Measurements from ENCODE around the gene OR14A16. TPM values are rescaled to one million over a fixed set of nuclear protein-coding genes. Genes with fewer than 3 reads are reported as not detected.
A peak's percentile ranks its signal among the peaks of the same experiment; 100 is the strongest.

Gene OR14A16
- polyA plus RNA-seq (2014; cell fraction: cytosol; rRNA removed), result not detected in 2 replicates
- polyA plus RNA-seq (2014; cell fraction: nucleus; rRNA removed), result 0.27 TPM in 1 of 2 replicates, not detected in the other

DNA sequence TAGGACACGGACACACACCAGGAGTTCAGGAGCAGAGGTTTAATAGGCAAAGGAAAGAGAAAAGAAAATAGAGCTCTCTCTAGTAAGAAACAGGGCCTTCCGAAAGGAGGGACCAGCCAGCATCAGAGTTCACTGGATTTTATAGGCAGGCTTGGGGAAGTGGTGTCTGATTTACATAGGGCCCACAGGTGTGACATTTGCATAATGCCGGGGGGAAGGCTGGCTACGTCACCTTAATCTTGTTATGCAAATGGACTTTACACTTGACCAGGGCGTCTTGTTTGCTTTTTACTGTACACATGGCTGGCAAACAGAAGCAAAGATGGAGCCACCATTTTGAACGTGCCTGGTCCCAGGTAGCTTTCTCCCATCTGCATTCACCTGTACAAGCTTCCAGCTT is at the start of gene OR14A16:
Gene OR14A16, minus strand, starts transcription at position 97 of the 400 bp plus-strand sequence. CDS start 8,390 bp downstream, outside the sequence.
- no peak for DNase-seq (ENCODE audit: low spot score)

- no peak for DNase-seq (ENCODE audit: low spot score)
Observed at GRCh38 chr1:247865416-247865815, 41.5 kb upstream of the OR14A16 start.

GRCh38 chr1:247864644-247865043 is 40.7 kb upstream of the OR14A16 start:
- DNase-seq (ENCODE audit: low spot score), result no peak

DNA sequence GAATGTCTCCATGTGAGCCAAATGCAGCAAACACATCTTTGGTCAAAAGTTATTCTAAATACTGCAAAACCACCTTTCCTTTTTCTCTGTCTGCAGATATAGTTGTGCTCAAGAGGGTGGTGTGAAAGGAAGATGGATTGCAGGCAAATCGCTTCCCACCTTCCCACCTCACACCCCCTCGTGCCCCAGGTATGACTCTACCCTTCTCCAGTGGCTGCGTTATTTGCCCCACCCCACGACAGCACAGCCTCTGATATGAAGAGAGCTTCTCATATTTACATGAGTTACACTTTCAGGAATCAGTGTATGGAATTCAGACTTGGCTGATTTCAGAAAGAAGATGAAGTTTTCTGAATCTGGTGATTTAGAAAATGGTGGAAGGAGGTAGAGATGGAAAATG is 38.8 kb upstream of the OR14A16 start:
- DNase-seq (ENCODE audit: low spot score), result no peak

DNA sequence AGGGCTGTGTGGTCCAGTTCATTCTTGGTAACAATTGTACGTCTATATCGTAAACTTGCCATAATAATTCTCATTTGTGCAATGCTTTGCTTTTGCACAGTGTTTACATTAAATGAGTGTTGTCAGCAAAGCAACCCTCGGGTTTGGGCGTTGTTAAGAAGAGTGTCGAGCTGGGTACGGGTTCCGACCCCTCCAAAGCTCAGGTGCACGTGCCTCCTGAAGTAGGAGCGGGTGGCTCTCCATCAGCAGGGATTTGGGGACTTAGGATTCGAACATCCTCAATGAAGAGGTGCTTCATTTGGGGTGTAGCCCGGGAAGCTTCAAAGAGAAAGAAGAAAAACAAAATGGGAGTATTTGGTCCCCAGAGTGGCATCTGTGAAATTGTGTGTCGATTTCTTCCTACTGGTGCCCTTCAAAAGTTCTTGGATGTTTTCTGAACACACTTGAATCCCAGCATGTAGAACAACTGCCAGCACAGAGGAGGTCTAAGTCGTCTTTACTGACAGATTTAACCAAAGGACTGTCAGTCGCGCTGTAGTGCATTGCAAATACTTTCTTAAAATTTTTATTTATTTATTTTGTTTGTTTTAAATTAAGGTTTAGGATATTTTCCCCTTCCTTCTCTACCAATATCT is 34.2 kb upstream of the OR14A16 start:
- no peak for DNase-seq (ENCODE audit: low spot score)

- DNase-seq (ENCODE audit: low spot score), result peak; percentile 56
Observed at GRCh38 chr1:247857069-247857984, 33.4 kb upstream of the OR14A16 start, which contains the start of gene TRIM58. TRIM58 (plus strand) TSS chr1:247857187; CDS start chr1:247857247, 60 bp downstream.

GRCh38 chr1:247855911-247856310 is 32.0 kb upstream of the OR14A16 start:
- DNase-seq (ENCODE audit: low spot score), result no peak

- no peak for DNase-seq (ENCODE audit: low spot score)
Observed at GRCh38 chr1:247854899-247855545, 31.1 kb upstream of the OR14A16 start.

DNA sequence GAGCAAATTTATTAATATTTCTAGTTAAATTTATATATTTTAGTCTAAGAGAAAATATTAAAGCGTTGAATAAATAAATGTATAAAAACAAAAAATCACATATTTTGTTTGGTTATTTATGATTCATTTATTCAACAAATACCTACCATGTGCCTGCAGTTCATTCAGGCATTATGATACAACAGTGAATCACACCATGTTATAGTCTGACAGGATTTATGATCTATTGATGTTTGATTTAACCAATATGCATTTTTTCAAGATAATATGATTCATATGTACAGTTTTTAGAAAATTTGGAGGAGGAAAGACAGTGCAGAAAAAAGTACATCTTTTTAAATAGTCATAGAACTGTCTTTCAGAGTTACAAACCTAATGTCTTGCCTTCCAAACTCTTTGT is 25.7 kb upstream of the OR14A16 start:
- DNase-seq (ENCODE audit: low spot score), result no peak

DNA sequence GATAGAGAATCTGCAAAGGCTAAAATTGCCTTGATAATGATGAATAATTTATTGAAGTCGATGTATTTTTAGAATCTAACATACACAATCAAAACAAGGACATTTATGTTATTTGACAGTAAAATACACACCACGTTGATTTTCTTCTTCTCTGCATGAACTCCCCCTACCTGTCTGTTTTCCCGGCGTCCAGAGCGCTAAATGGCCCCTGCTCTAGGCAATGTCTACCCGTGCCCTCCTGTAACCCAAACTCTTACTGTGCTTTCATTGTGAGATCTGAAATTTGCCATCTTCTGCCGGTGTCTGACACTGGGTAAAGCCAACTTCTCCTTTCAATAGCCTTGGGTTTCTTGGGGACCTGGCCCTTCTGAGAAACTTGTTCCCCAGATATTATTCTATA is 24.4 kb upstream of the OR14A16 start:
- DNase-seq (ENCODE audit: low spot score), result no peak

GRCh38 chr1:247845693-247846017 is 21.7 kb upstream of the OR14A16 start:
- no peak for DNase-seq (ENCODE audit: low spot score)

GRCh38 chr1:247845011-247845692 is 21.2 kb upstream of the OR14A16 start:
- no peak for DNase-seq (ENCODE audit: low spot score)

- no peak for DNase-seq (ENCODE audit: low spot score)
Observed at GRCh38 chr1:247843411-247843810, 19.5 kb upstream of the OR14A16 start.

DNA sequence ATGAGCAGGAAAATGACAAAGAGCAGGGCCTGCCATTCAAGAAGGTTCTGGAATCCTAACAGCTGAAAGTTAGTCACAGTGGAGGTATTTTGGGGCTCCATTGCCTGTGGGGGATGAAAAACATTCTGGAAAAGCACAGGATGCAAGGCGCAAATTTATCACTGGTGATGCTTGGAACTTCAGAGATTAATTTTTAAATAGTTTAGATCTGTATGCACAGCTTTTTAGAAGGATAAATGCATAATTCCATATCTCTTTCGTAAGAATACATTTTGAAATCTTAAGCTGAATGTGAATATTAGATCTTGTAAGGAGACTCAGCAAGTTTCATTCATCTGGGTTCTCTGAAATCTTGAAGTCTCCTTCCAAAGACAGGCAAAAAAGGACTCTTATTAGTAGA is 17.9 kb upstream of the OR14A16 start, which contains the start of gene OR11L1:
Gene OR11L1, minus strand, starts transcription at position 101 of the 400 bp plus-strand sequence. Its CDS starts 0 bp downstream, at position 101.
- DNase-seq (ENCODE audit: low spot score), result no peak

- DNase-seq (ENCODE audit: low spot score), result no peak
Observed at GRCh38 chr1:247840818-247841217, 16.9 kb upstream of the OR14A16 start.

GRCh38 chr1:247833601-247834000 is 9.7 kb upstream of the OR14A16 start:
- DNase-seq (ENCODE audit: low spot score), result no peak

DNA sequence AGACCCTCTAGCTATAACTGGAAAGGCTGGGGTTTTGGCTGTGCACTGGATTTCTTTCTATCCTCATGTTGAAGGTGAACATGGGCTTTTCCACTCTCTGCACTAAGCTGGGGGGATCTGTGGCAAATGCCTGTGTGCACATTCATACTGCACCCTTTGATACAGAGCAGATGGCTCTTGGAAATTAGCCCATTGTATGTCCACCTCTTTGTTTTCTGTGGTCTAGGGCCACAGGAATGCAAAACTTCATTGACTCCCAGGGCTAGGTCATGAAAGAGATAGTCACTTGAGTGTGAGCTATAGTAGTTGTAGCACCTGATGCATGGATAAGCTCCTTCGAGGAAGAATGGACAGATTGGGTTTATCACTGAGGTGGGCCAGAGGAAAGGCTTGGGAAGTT is 5.7 kb upstream of the OR14A16 start:
- DNase-seq (ENCODE audit: low spot score), result no peak

- DNase-seq (ENCODE audit: low spot score), result no peak
Observed at GRCh38 chr1:247825362-247825761, 1.4 kb upstream of the OR14A16 start.

- no peak for DNase-seq (ENCODE audit: low spot score)
Observed at GRCh38 chr1:247822060-247822459, 1.9 kb downstream of the OR14A16 start.

- DNase-seq (ENCODE audit: low spot score), result no peak
Observed at GRCh38 chr1:247812637-247813036, 11.3 kb downstream of the OR14A16 start.

GRCh38 chr1:247797518-247797917 is 26.4 kb downstream of the OR14A16 start:
- DNase-seq (ENCODE audit: low spot score), result no peak
